ENCODE results near the gene C16orf74. TPM values are rescaled to one million over a fixed set of nuclear protein-coding genes. Genes with fewer than 3 reads are reported as not detected.

The C16orf74 gene
- total and polyA plus RNA-seq, 8 donors = 1.3 to 17.5 (median 11.9) TPM

DNA sequence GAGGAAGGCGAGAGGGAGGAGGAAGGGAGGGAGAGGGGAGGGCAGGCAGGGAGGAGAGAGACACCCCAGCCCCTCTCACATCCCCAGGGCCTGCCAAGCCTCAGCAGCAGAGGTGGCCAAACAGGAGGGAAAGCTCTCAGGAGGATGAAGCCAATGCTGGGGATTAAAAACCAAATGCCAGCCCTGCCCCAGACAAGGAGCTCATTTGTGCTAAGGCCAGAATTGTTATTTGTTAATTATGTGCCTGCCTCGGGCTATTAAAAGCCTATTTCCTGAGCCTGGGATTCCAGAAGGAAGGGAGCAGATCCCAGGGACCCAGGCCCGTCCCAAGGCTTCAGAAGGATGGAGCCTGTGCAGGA is 34.2 kb downstream of the C16orf74 start:
- TF ChIP-seq, protein P1, sequence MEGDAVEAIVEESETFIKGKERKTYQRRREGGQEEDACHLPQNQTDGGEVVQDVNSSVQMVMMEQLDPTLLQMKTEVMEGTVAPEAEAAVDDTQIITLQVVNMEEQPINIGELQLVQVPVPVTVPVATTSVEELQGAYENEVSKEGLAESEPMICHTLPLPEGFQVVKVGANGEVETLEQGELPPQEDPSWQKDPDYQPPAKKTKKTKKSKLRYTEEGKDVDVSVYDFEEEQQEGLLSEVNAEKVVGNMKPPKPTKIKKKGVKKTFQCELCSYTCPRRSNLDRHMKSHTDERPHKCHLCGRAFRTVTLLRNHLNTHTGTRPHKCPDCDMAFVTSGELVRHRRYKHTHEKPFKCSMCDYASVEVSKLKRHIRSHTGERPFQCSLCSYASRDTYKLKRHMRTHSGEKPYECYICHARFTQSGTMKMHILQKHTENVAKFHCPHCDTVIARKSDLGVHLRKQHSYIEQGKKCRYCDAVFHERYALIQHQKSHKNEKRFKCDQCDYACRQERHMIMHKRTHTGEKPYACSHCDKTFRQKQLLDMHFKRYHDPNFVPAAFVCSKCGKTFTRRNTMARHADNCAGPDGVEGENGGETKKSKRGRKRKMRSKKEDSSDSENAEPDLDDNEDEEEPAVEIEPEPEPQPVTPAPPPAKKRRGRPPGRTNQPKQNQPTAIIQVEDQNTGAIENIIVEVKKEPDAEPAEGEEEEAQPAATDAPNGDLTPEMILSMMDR (IDR thresholded peaks at IDR 0.05) = no peak
- DNase-seq (peak in 1 of 4 donors; percentile 22), ATAC-seq (no peak)
- Histone ChIP-seq H3K27ac (no peak overlapping the region), H3K4me1 (peaks cover 0 to 10% of the 10 kb centered on the region in 2 donors), H3K27me3 (peaks cover 0 to 4% of the 10 kb centered on the region in 2 donors), H3K36me3 (no peaks in the 10 kb centered on the region), H3K4me3 (no peak overlapping the region), H3K9me3 (peaks cover 0 to 6% of the 10 kb centered on the region in 2 donors)
- intact Hi-C loops (cut with DNase I) = no loop called here

DNA sequence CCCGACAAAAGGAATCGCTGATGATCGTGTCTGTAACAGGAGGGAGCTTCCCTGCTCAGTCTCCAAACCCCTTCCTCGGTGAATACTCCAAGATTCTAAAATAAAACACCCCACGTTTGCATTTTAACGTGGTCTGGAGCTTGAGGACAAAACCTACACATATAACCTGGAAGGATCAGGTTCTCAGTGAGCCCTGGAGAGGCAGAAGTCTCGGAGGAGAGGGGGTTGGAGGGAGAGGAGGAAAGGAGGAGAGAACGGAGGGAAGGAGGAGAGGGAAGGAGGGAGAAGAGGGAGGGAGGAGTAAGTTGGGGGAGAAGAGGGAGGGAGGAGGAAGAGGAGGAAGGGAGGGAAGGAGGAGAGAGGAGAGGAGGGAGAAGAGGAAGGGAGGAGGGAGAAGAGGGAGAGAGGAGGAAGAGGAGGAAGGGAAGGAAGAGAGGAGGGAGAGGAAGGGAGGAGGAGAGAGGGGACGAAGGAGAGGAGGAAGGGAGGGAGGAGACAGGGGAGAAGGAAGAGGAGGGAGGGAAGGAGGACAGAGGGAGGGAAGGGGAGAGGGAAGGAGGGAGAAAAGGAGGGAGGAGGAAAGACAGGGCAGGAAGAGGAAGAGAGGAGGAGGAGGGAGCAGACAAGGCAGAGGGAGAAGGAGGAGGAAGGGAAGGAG is 34.7 kb downstream of the C16orf74 start:
- Histone ChIP-seq H3K4me3 (no peak overlapping the region), H3K9me3 (peaks cover 0 to 6% of the 10 kb centered on the region in 2 donors), H3K4me1 (peaks cover 0 to 10% of the 10 kb centered on the region in 2 donors), H3K27ac (no peak overlapping the region), H3K27me3 (peaks cover 0 to 4% of the 10 kb centered on the region in 2 donors), H3K36me3 (no peaks in the 10 kb centered on the region)
- TF ChIP-seq, protein P1 (IDR thresholded peaks at IDR 0.05) = no peak
- ATAC-seq (no peak), DNase-seq (no peak)
- intact Hi-C loops (cut with DNase I) = no loop called here

DNA sequence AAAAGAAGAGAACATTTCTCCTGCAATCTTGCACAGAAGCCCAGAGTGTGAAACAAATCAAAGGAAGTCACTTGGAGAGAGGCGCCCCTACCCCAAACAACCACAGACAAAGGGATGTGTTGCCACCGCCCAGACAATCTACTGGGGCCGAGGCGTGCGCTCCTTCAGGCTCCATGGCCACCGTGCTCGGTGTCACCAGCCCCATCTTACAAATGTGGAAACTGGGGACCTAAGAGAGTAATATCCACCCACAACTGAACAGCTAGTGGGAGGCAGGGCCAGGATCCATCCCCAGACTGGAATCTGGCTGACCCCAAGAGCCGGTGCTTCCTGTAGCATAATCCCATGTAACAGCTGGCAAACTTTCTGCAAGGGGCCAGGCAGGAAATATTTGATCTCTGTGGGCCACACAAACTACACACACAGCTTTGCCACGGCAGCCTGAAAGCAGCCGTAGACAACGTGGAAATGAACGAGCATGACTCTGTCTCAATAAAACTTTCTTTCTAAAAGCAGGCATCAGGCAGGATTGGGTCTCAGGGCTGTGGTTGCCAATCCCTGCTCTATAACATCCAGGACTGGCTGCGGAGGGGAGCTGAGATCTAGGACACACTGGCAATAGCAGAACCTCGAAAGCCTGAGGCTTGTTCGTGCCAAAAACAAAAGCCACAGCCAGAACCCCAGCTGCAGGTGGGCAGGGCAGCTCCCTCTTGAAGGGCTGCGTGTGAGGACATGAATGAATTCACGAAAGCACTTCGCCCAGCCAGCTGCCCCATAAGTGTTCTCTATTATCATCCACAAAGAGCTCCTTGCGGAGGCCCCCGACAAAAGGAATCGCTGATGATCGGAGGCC is 35.5 kb downstream of the C16orf74 start:
- no peak overlapping the region for H3K4me3 ChIP-seq
- no peaks in the 10 kb centered on the region for H3K36me3 ChIP-seq
- no peak for ATAC-seq
- DNase-seq = peak in 1 of 4 donors; percentile 59
- no peak overlapping the region for H3K27ac ChIP-seq
- intact Hi-C loops (cut with DNase I) = no loop called here
- TF ChIP-seq, protein P1 (IDR thresholded peaks at IDR 0.05) = no peak
- H3K9me3 ChIP-seq = peaks cover 0 to 6% of the 10 kb centered on the region in 2 donors
- H3K4me1 ChIP-seq = peaks cover 0 to 10% of the 10 kb centered on the region in 2 donors
- H3K27me3 ChIP-seq = peaks cover 0 to 4% of the 10 kb centered on the region in 2 donors

DNA sequence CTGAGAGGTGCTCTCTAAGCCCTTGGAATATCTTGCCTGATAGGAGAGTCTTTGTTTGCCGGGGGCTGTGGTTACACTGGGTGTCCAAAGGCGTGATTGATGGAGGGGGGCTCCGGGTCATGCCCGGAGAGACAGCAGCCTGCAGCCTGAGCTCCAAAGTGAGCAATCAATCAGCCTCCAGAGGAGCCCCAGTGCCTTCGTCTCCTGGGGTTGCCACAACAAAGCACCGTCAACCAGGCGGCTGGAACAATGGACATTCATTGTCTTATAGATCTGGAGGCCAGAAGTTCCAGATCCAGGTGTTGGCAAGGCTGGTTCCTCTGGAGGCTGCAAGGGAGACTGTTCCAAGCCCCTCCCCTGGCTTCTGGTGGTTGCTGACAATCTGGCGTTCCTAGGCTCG is 38.1 kb downstream of the C16orf74 start:
- no peak overlapping the region for H3K4me3 ChIP-seq
- intact Hi-C loops (cut with DNase I) = no loop called here
- H3K4me1 ChIP-seq = peaks cover 0 to 10% of the 10 kb centered on the region in 2 donors
- ATAC-seq = no peak
- H3K9me3 ChIP-seq = peaks cover 0 to 6% of the 10 kb centered on the region in 2 donors
- no peaks in the 10 kb centered on the region for H3K36me3 ChIP-seq
- no peak overlapping the region for H3K27ac ChIP-seq
- TF ChIP-seq, protein P1 (IDR thresholded peaks at IDR 0.05) = no peak
- DNase-seq = no peak
- peaks cover 0 to 4% of the 10 kb centered on the region in 2 donors for H3K27me3 ChIP-seq

DNA sequence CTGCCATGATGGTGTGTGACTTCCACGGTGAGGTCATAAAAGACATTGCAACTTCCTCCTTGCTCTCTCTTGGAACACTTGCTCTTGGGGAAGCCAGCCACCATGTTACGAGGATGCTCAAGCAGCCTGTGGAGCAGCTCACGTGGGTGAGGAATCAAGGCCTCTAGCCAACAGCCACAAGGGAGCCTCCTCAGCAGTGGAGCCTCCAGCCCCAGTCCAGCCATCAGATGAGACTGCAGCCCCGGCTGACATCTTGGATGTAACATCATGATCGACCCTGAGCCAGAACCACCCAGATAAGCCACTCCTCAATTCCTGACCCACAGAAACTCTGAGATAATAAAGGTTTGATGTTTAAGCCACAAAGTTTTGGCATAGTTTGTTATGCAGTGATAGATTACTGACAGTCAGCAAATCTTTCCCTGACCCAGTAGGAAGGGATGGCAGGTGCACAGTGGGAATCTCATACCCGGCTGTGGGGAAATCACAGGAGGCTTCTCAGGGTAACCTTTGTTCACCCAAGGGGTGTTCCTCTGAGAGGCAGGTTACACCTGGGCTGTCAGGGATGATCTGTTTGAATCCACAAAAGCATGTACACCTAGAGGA is 38.8 kb downstream of the C16orf74 start:
- no peak for DNase-seq
- no peak overlapping the region for H3K4me3 ChIP-seq
- peaks cover 0 to 10% of the 10 kb centered on the region in 2 donors for H3K4me1 ChIP-seq
- TF ChIP-seq, protein P1 (IDR thresholded peaks at IDR 0.05) = no peak
- peaks cover 0 to 6% of the 10 kb centered on the region in 2 donors for H3K9me3 ChIP-seq
- H3K27ac ChIP-seq = no peak overlapping the region
- intact Hi-C loops (cut with DNase I) = no loop called here
- H3K27me3 ChIP-seq = peaks cover 0 to 4% of the 10 kb centered on the region in 2 donors
- no peak for ATAC-seq
- no peaks in the 10 kb centered on the region for H3K36me3 ChIP-seq
